Colon (tissue), 2 donors: Measurements from ENCODE around the gene UPK2.

ENCODE experiments used
- FAIRE-seq: peaks from 2 replicates; lab custom pipeline; 2012; peaks lifted over from hg19 to GRCh38; lab: Jason Lieb, UNC
- donor health status: control.
- donor health status: control.

The UPK2 gene

DNA sequence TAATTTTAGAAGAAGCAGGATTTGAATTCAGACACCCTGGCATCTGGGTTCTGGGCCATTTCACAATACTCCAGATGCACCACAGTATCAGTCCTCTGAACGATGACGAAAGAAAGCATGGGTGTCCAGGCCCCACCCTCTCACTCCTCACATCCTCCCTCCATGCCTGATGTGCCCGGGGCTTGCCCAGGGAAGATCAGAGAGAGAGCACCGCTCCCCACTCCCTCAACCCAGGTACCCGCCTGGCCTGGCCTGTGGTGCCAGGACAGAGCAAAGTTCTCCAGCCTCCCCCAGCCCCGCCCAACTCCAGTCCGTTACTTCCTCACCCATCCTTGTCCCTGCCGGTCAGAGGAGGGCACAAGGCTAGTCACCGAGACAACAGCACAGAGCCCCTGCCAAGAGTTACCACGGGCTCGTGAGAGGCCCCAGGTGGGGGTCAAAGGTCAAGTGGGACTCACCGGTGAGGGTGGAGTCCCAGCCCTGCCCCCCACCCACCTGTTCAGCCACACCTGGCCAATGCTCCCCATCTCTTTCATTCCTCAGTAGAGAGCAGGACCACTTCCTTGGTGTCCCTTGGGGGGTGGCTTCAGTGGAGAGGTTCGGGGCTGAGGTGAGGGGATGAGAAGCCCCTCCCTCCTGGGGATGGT is 38.5 kb upstream of the UPK2 start:
- FAIRE-seq: no peak

- no peak for FAIRE-seq
Measured at GRCh38 chr11:118918128-118918685, 37.9 kb upstream of the UPK2 start.

- FAIRE-seq: no peak
Measured at GRCh38 chr11:118918686-118919280, 37.3 kb upstream of the UPK2 start.

GRCh38 chr11:118921121-118921928 is 34.8 kb upstream of the UPK2 start:
- FAIRE-seq: no peak

DNA sequence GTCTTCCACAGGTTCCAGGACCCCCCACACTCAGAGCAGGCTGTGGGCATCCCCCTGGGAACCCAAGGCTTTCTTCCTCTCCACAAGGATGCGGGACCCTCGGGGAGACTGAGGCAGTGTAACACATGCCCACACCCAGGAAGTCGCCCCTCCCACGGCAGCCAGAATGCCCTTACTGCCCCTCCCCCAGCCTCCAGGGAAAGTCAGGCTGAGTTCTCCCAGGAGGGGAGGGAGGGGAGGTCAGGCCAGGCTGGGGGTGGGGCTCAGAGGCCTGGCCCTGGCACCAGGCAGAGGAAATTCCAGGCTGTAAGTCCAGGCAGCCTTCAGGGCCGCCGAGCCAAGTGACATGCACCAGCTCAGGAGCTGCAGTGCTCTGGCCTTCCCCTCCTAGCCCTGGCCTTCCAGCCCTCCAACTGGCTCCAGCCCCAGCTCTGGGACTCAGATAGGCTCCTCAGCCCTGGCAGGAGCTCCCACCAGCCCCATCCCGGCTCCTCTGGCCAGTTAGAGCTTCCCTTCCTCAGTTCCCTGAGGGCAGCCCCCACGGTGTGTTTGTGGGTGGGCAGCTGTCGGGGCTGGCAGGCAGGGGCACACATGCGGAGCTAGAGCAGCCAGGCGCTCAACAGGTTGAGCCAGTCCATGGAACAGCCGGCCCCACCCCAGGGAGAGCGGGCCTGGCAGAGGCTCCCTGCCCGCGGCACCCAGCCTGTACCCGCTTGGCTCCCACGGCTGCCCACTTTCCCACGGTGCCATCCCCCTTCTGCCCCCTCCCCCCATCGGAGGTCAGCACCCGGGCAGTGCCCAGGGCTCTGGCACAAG is 34.0 kb upstream of the UPK2 start:
- no peak for FAIRE-seq

- FAIRE-seq: no peak
Measured at GRCh38 chr11:118922745-118923627, 33.1 kb upstream of the UPK2 start.

GRCh38 chr11:118923721-118924587 is 32.1 kb upstream of the UPK2 start:
- FAIRE-seq: no peak

DNA sequence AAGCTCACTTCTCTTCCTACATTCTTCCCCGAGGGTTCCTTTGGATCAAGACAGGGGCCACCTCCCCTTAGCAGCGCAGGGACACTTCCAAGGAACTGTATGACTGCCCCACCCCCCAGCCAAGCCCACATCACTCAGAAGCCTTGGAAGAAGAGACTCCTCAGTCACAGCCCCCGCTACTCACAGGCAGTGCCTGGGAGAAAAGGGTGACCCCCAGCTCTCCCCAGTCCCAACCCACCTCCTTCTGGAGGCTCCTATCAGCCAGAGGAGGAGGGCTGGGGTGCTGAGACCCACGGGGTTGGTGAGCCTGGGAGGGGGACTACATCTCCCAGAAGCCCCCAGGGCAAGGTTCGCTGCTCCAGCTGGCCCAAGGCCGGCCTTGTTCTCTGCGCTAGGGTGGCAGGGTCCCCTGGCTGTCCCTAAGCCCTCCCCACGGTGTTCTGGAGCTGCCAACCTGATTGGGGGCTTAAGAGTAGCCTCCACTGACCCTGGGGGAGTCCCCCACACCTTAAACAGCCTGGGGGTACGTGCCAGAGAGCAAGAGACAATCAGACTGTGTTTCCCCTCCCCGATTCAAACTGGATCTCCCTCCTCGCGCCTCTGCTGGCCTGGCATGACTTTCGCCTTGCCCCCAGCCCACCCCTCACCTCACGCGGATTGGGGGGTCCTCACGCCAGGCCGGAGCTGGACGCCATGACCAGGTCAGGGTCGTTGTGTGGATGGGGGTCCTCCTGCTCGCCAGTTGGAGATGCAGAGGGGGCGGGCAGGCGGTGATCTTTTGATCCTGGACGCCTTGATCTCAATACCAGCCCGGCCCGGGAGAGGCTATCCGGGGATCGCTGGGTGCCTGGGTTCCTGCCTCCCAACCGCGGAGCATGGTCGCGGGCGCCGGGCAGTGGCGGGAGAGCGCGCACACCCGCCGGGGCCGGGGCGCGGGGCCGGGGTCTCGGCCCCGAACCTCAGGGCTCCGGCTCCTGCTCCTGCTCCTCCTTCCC is 31.2 kb upstream of the UPK2 start:
- no peak for FAIRE-seq

DNA sequence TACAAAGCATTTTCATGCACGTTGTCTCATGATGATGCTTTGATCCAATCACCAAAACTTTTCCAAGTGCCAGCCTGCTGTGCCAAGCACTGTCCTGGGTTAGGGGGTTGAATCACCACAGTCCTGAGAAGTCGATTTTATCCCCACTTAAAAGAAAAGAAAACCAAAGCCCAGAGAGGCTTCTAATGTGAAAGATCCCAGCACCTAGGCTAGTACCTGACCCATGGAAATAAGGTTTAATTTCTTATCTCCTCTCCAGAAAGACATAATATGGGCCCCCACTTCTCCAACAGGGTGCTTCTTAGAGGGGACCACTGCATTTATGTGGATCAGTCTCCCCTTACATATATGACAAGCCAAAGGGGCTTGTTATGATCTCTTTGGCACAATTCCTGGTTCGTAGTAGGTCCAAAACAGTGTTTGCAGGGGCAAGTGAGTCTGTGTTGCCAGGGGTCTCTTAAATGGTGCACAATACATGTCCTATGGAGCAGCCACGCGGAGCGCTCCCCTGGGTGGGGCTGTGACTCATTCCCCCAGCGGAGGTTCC is 28.5 kb upstream of the UPK2 start:
- FAIRE-seq: no peak

GRCh38 chr11:118928101-118928869 is 27.8 kb upstream of the UPK2 start:
- FAIRE-seq: no peak

GRCh38 chr11:118928870-118929500 is 27.1 kb upstream of the UPK2 start:
- no peak for FAIRE-seq

- no peak for FAIRE-seq
Measured at GRCh38 chr11:118929501-118930093, 26.5 kb upstream of the UPK2 start.

GRCh38 chr11:118930094-118930712 is 25.9 kb upstream of the UPK2 start:
- no peak for FAIRE-seq

DNA sequence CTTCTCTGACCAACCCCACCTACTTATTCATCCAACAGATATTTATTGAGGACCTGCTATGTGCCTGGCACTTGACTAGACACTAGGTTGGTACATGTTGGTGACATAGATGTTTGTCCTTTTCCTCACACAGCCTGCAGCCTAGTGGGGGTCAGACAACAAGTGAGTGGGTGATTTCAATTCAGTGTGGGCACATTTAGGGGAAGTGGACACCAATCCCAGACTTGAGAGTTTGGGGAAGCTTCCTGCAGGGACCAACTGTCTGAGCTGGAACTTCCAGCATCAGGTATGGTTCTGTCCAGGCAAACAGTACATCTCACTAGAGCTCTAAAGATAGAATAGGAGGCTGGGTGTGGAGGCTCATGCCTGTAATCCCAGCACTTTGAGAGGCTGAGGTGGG is 24.5 kb upstream of the UPK2 start:
- no peak for FAIRE-seq

GRCh38 chr11:118933486-118933885 is 22.6 kb upstream of the UPK2 start:
- FAIRE-seq: no peak

GRCh38 chr11:118935376-118935775 is 20.7 kb upstream of the UPK2 start:
- FAIRE-seq: no peak
